Chondrocyte (in vitro differentiated cells): ENCODE measurements around the gene MYO6. TPM values are rescaled to one million over a fixed set of nuclear protein-coding genes. Genes with fewer than 3 reads are reported as not detected.

Source experiments
- DNase-seq: peaks from one replicate; pipeline ENCODE4 v3.0.0; 2021; ENCODE audit warnings: mixed read lengths, low spot score
- H3K27ac Mint-ChIP-seq: one replicate; pipeline ENCODE4 v1.8.0; 2021; ENCODE audit warnings: mild to moderate bottlenecking, moderate library complexity, mixed read lengths; ENCODE audit not compliant: unreplicated experiment
- H3K27me3 Mint-ChIP-seq: 2 replicates; pipeline ENCODE4 v1.8.0; 2021; ENCODE audit warnings: low read depth, mixed read lengths
- H3K36me3 Mint-ChIP-seq: 2 replicates; pipeline ENCODE4 v1.8.0; 2021; ENCODE audit warnings: low read depth, mixed read lengths
- H3K4me1 Mint-ChIP-seq: 2 replicates; pipeline ENCODE4 v1.8.0; 2021; ENCODE audit warnings: low read depth, mild to moderate bottlenecking, mixed read lengths
- H3K4me3 Mint-ChIP-seq: one replicate; pipeline ENCODE4 v1.8.0; 2021; ENCODE audit warnings: mild to moderate bottlenecking, moderate library complexity, mixed read lengths; ENCODE audit not compliant: unreplicated experiment
- H3K9me3 Mint-ChIP-seq: 2 replicates; pipeline ENCODE4 v1.8.0; 2021; ENCODE audit warnings: low read depth, mixed read lengths
- CTCF ChIP-seq: fragments of 200-600 bp; sonication (generic); IDR thresholded peaks from 2 replicates; pipeline ENCODE4 v1.5.0; 2021; ENCODE audit warnings: antibody characterized with exemption, mild to moderate bottlenecking, moderate library complexity
- total RNA-seq: library from RNA; stranded (reverse); gene quantifications from 3 replicates; pipeline ENCODE4 v1.2.1, GENCODE V29; 2021

Gene MYO6
- total RNA-seq, 1 donor from 2014 or later: 32.5 TPM

GRCh38 chr6:75880305-75880704 is 131.3 kb downstream of the MYO6 start:
- no peak for DNase-seq
- H3K36me3 Mint-ChIP-seq: peaks cover 12% of the 10 kb centered on the region
- TF ChIP-seq CTCF: no peak
- H3K27ac Mint-ChIP-seq: no peak overlapping the region
- H3K27me3 Mint-ChIP-seq: no peaks in the 10 kb centered on the region
- H3K4me1 Mint-ChIP-seq: peaks cover 5% of the 10 kb centered on the region
- H3K4me3 Mint-ChIP-seq: no peak overlapping the region
- no peaks in the 10 kb centered on the region for H3K9me3 Mint-ChIP-seq

- H3K27ac Mint-ChIP-seq: no peak overlapping the region
- no peak for DNase-seq
- peaks cover 5% of the 10 kb centered on the region for H3K4me1 Mint-ChIP-seq
- H3K9me3 Mint-ChIP-seq: no peaks in the 10 kb centered on the region
- TF ChIP-seq CTCF: no peak
- H3K36me3 Mint-ChIP-seq: peaks cover 13% of the 10 kb centered on the region
- no peaks in the 10 kb centered on the region for H3K27me3 Mint-ChIP-seq
- H3K4me3 Mint-ChIP-seq: no peak overlapping the region
These were observed 133.7 kb downstream of the MYO6 start for GRCh38 chr6:75882734-75883133.

- no peak for DNase-seq
- TF ChIP-seq CTCF: no peak
- no peaks in the 10 kb centered on the region for H3K27me3 Mint-ChIP-seq
- peaks cover 5% of the 10 kb centered on the region for H3K4me1 Mint-ChIP-seq
- peaks cover 11% of the 10 kb centered on the region for H3K36me3 Mint-ChIP-seq
- H3K27ac Mint-ChIP-seq: peak overlapping the region; percentile 12
- H3K9me3 Mint-ChIP-seq: no peaks in the 10 kb centered on the region
- no peak overlapping the region for H3K4me3 Mint-ChIP-seq
These were observed 135.8 kb downstream of the MYO6 start for GRCh38 chr6:75884822-75885221.

GRCh38 chr6:75892384-75892783 is 143.3 kb downstream of the MYO6 start:
- no peak overlapping the region for H3K27ac Mint-ChIP-seq
- DNase-seq: no peak
- H3K9me3 Mint-ChIP-seq: no peaks in the 10 kb centered on the region
- no peak for TF ChIP-seq CTCF
- H3K36me3 Mint-ChIP-seq: peaks cover 8% of the 10 kb centered on the region
- H3K27me3 Mint-ChIP-seq: no peaks in the 10 kb centered on the region
- H3K4me3 Mint-ChIP-seq: no peak overlapping the region
- peaks cover 4% of the 10 kb centered on the region for H3K4me1 Mint-ChIP-seq

GRCh38 chr6:75893058-75893775 is 144.2 kb downstream of the MYO6 start:
- H3K27me3 Mint-ChIP-seq: no peaks in the 10 kb centered on the region
- H3K9me3 Mint-ChIP-seq: no peaks in the 10 kb centered on the region
- TF ChIP-seq CTCF: peak; percentile 89
- peaks cover 8% of the 10 kb centered on the region for H3K36me3 Mint-ChIP-seq
- no peak overlapping the region for H3K4me3 Mint-ChIP-seq
- H3K27ac Mint-ChIP-seq: no peak overlapping the region
- DNase-seq: no peak
- peaks cover 4% of the 10 kb centered on the region for H3K4me1 Mint-ChIP-seq
